SK-N-DZ (cell line): Measurements from ENCODE around the gene MUTYH.
A peak's percentile ranks its signal among the peaks of the same experiment; 100 is the strongest.
"Not testable (repeated sequence)": the region's sequence is repeated elsewhere in the genome, so short reads cannot be mapped to it uniquely, and the experiment has no call there.

Source experiments
- DNase-seq: peaks from one replicate; pipeline ENCODE4 v3.0.0-alpha.2; 2015; ENCODE audit warnings: low spot score

The MUTYH gene

GRCh38 chr1:45322486-45323040, 17.7 kb downstream of the MUTYH start:
- DNase-seq, result no peak

GRCh38 chr1:45321444-45321843, 18.8 kb downstream of the MUTYH start:
- no peak for DNase-seq

- no peak for DNase-seq
These were observed 20.5 kb downstream of the MUTYH start for GRCh38 chr1:45319761-45320160.

GRCh38 chr1:45317166-45317565, 23.1 kb downstream of the MUTYH start:
- DNase-seq, result no peak

GRCh38 chr1:45314266-45314665, 26.0 kb downstream of the MUTYH start:
- no peak for DNase-seq

GRCh38 chr1:45306905-45307304, 33.3 kb downstream of the MUTYH start:
- DNase-seq, result no peak

- DNase-seq, result no peak
These were observed 33.9 kb downstream of the MUTYH start for GRCh38 chr1:45306319-45306718.

- no peak for DNase-seq
These were observed 35.0 kb downstream of the MUTYH start for GRCh38 chr1:45305231-45305630.

- no peak for DNase-seq
These were observed 35.7 kb downstream of the MUTYH start for GRCh38 chr1:45304311-45305081.

GRCh38 chr1:45303520-45304310, 36.5 kb downstream of the MUTYH start:
- DNase-seq, result peak; percentile 92

GRCh38 chr1:45302505-45303150, 37.6 kb downstream of the MUTYH start:
- no peak for DNase-seq

- no peak for DNase-seq
These were observed 39.6 kb downstream of the MUTYH start for GRCh38 chr1:45300669-45300997.

GRCh38 chr1:45299981-45300668, 40.1 kb downstream of the MUTYH start:
- DNase-seq, result peak; percentile 71

- DNase-seq, result no peak
These were observed 40.9 kb downstream of the MUTYH start for GRCh38 chr1:45299296-45299695.

GRCh38 chr1:45297666-45298356, 42.4 kb downstream of the MUTYH start:
- no peak for DNase-seq

GRCh38 chr1:45291716-45292115, 48.5 kb downstream of the MUTYH start:
- DNase-seq, result no peak

GRCh38 chr1:45291002-45291401, 49.2 kb downstream of the MUTYH start:
- DNase-seq, result not testable (repeated sequence)

GRCh38 chr1:45286521-45286920, 53.7 kb downstream of the MUTYH start:
- not testable (repeated sequence) for DNase-seq

GRCh38 chr1:45284858-45285257, 55.4 kb downstream of the MUTYH start:
- DNase-seq, result not testable (repeated sequence)

GRCh38 chr1:45282351-45282750, 57.9 kb downstream of the MUTYH start:
- DNase-seq, result no peak
